GM21529 (cell line): Measurements from ENCODE around the gene PLXNA2.

Source experiments
- ATAC-seq: cut with Tn5 transposase; IDR thresholded peaks from one replicate; pipeline ENCODE4 v1.9.1; 2021; ENCODE audit not compliant: unreplicated experiment

The PLXNA2 gene

DNA sequence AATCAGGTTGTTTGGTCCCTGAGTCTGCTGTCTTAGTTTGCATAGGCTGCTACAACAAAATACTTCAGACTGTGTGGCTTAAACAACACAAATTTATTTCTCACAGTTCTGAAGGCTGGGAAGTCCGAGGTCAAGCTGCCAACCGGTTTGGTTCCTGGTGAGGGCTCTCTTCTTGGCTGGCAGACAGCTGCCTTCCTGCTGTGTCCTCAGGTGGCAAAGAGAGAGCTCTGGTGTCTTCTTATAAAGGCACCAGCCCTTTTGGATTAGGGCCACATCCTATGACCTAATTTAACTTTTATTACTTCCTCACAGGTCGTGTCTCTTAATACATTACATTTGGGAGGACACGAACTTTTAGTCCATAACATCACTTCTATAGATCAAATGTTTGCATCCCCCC lies 243.7 kb downstream of the PLXNA2 start:
- ATAC-seq = no peak

DNA sequence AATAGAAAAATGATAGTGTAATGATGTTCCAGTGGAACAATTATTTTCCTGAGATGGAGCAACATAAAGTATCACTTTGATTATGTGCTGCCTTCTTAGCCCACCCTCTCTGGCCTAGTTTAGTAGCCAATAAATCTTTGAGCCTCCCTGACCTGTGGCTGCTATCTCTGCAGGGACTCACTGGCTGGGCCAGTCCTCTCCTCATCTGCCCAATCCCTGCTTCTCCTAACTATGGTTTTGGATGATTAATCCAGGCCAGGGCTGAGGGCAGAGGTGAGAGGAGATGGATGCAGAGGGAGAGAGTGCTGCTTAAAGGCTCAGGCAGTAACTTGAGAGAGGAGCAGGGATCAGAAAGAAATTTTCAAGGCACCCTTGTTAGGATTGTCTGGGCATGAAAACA lies 244.2 kb downstream of the PLXNA2 start:
- no peak for ATAC-seq

- no peak for ATAC-seq
Observed at GRCh38 chr1:207999274-207999915, 244.8 kb downstream of the PLXNA2 start.

DNA sequence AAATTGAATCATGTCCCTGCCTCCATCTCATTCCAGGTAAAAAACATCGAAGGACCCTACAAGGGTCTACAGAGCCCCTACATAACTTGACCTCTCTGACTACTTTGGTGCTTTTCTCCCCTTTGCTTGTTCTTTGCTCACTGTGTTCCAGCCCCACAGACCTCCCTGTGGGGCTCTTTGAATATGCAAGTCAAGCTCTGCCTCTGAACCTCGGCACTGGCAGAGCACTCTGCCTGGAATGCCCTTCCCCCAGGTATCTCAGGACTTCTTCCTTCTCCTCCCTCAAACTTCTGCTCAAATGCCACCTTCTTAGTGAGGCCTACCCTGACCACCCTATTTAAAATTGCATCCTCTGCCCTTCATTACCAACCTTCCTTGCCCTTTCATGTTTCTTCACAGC lies 245.5 kb downstream of the PLXNA2 start:
- ATAC-seq = no peak

GRCh38 chr1:207997486-207998268 lies 246.5 kb downstream of the PLXNA2 start:
- ATAC-seq = peak; percentile 70

DNA sequence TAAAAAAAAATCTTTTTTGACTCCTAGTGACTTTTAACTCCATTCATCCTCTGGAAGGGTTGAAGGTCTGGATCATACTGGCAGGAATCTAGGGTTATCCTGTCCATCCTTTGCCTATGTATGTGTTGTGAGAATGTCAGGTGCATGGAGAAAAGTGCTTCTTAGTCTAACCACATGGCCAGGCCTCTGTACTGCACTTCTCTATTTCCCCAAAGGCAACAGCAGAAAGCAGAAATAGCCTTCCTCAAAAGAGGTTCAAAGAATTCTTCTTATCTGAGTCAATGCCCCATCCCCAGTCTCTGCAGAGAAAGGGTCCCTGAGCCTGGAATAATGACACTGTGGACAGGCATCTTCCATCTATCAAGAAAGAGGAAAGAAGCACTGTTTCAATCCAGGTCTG lies 247.5 kb downstream of the PLXNA2 start:
- no peak for ATAC-seq

- no peak for ATAC-seq
Observed at GRCh38 chr1:207995576-207995975, 248.6 kb downstream of the PLXNA2 start.

DNA sequence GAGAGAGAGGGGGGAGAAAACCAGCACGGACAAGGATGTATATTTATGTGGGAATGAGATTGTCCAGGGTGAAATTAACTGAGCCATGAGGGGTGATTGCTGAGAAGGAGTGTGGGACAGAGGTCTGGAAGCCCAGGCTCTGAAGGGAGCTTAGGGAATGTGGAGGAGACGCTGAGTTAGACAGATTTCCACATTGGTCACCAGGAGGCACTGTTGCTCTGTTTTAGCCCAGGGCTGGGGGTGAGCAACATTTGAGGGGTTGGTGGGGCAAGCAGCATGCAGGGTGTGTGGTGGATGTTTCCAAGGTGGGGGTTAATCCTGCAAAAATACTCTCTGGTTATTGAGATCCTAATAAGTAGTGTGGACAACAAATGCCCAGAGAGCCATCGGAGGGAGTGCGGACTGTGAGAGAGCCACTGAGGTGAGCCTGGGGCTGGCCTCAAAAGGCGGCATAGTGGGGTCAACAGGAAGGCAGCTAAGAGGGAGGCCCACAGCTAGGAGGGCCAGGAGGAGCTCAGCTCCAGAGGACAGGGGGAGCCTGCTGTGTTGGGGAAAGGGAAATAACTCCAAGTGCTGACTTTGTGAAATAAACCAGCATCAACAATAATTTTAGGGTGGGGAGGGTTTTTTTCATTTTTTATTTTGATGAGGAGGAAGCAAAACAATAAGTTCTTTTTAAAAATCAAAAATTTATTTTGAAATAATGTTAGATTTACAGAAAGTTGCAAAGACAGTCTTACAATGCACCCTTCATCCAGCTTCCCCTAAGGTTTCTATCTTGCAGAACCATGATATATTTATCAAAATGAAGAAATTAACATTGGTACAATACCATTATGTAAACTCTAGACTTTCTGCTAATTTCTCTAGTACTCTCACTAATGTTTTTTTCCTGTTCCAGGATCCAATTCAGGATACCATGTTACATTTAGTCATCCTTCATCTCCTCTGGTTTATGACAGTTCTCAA lies 250.4 kb downstream of the PLXNA2 start:
- no peak for ATAC-seq

DNA sequence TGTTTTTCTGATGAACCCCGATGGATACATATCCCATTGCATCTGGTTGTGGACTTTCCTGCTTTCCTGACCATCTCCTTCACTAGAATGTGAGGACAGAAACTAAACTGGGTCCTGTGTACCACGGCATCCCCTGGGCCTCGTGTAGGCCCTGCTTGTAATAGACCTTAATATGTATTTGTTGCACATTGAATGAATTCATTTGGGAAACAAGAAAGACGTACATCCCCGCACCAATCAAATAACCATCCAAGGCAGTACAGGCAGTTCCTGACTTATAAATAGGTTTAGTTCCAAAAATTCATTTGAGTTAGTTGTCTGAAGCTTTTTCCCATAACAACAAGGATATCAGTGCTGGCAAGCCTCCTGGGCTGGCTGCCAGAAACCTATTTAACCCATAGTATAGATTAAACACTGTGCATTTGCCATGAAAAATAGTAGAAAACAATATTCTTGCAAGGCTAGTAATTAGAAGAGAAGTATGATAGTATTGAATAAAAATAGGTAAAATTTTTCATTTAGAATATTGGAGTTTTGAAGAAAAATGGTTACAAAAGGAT lies 251.4 kb downstream of the PLXNA2 start:
- no peak for ATAC-seq

DNA sequence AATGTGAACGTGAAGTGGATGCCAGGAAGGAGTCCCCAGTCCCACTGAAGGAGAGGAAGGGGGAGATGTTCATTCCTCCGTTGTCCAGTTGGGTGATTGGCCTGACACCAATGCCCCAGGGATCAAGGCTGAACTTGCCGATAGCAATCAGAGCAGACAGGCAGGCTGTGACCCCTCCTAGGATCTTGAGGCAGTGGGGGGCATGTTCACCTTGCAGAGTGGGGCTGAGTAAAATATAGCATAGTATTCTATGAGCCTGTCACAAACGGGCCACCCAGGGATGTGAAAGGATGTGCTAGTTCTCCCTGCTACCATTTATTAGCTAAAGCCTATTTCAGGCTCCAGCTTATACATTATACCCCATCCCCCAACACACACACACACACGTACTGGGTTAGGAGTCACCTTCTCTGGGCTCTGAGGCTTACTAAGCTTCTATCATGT lies 252.6 kb downstream of the PLXNA2 start:
- no peak for ATAC-seq

DNA sequence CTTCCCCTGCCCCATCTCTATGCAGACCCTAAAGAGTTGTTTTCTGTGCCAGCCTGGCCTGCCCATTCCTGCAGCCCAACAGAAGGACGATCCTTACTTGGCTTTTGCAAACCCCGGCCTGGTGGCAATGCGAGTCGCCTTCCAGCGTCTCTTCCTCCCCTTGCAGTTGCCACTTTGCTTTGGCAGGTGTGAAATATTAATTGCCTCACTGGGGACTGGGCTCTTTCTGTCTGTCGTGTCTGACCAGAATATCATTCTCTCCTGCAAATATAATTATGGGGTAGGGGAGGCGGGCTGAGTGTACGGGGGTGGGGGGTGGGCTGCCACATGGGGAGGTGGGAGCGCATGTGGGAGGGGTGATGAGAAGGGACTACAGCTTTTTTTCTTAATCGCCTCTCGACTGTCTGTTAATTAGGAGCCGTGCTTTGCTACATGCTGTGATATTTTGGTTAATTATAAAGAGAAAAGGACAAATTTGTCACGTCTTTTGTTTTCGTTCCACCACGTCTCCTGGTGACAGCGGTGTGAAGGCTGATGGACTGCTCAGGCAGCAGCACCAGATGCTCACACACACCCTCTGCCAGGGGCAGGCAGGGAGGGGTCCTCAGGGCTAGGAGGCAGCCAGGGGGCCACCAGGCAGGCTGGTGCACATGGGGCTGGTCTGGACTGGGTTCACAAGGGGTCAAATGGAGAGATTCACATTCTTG lies 253.2 kb downstream of the PLXNA2 start:
- ATAC-seq = no peak

DNA sequence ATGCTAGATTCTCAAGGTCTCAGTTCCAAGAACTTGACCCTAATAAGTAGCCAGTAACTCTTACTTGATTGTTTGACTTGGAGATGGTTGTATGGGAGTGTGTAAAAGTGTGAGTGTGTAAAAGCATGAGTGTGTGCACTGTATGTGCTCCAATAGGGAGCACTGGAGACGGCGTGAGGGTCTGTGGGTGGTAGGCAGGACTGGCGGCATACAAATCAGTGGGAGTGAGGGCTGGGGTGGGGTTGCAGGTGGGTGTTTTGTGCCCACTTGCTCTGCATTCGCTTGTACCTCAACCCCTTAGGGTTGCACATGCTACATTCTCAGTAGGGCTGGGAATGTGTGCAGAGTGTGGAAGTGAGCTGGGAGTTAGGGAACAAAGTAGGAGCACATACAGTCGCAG lies 253.7 kb downstream of the PLXNA2 start:
- ATAC-seq = no peak

DNA sequence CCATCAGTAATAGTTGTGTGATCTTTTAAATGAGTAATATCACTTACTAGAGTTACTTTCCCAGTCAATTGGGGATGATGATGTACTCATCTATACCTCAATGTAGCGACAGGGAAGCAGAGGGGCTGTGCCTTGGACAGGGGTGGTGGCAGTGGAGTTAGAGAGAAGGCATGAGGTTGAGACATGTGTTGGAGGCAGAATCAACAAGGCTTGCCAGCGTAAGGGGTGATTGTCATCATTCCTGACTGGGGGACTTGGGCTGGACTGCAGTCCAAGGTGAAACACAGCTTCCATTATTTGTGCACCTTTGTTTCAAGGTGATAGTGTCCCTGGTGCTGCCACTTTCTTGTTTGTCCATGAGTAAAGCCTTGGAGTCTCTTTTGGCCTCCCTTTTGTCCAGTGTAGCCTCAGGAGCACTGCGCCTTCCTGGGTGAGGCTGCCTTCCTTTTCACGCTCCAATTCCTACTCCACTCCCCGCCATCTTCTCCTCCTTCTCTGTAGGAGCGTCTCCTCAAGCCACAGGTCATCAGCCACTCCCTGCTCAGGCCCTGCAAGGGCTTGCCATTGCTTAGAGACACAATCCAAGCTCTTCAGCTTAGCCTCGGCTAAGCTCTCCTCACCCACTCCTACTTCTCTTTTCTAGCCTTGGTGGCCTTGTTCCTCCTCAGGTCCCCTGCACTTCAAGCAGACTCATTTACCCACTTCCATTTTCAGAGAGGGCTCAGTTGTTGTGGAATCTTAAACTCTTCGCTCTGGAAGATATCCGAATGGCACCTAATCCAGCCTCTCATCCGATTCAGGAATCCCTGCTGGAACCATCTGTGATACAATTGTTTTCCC lies 255.6 kb downstream of the PLXNA2 start:
- ATAC-seq = no peak

DNA sequence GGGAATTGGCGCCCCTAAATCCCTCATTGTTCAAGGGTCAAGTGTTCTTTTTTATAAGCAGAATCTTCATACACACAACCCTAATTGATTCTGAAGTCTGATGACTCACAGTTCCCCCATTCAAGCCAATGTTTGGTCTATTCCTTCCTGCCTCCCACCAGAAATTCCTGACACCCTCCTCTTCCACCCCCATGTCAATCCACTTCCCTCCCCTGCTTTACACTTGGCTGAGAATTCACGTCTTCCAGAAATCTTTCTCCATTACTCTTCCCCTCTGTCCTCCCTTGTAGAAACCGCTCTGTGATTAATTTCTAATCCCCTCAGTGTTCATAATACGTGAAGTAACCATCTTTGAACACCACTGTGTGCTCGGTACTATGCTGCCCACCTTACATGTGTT lies 257.0 kb downstream of the PLXNA2 start:
- no peak for ATAC-seq

DNA sequence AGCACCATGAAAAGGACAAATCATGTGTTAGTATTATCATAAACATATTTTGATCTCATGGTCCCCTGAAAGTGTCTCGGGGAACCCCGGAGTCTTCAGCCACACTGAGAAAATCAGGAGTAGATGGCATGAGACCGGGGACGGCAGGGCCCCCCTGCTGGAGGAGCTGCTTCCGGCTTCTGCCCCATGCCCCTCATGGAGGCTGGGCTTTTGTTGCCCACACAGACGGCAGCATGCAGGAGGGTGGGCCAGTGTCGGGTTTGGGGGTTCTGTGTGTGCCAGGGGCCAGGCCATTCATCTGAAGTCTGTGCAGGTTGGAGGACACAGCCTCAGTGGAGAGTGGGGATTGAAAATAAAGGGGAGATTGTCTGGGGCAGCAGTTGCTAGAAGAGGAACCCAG lies 258.2 kb downstream of the PLXNA2 start:
- ATAC-seq = no peak

- no peak for ATAC-seq
Observed at GRCh38 chr1:207984831-207985572, 259.2 kb downstream of the PLXNA2 start.

GRCh38 chr1:207983044-207983635 lies 261.0 kb downstream of the PLXNA2 start:
- ATAC-seq = no peak

- peak; percentile 79 for ATAC-seq
Observed at GRCh38 chr1:207981976-207982375, 262.2 kb downstream of the PLXNA2 start.

DNA sequence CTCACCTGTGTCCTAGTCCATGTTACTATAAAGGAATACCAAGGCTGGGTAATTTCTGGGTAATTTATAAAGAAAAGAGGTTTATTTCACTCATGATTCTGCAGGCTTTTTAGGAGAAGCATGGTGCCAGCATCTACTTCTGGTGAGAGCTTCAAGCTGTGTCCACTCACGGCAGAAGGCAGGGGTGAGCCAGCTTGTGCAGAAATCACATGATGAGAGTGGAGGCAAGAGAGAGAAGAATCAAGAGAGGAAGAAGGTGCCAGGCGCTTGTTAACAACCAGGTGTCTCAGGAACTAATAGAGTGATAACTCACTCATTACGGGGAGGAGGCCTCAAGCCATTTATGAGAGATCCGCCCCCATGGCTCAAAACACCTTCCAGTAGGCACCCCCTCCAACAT lies 265.7 kb downstream of the PLXNA2 start:
- ATAC-seq = no peak
